HG02943 (cell line): ENCODE measurements around the gene LNPK.
"Not testable (repeated sequence)": the region's sequence is repeated elsewhere in the genome, so short reads cannot be mapped to it uniquely, and the experiment has no call there.

Experiments
- ATAC-seq: cut with Tn5 transposase; IDR thresholded peaks from one replicate; pipeline ENCODE4 v1.9.1; 2021; ENCODE audit warnings: mild to moderate bottlenecking, low read depth, moderate library complexity; ENCODE audit not compliant: unreplicated experiment

The LNPK gene

DNA sequence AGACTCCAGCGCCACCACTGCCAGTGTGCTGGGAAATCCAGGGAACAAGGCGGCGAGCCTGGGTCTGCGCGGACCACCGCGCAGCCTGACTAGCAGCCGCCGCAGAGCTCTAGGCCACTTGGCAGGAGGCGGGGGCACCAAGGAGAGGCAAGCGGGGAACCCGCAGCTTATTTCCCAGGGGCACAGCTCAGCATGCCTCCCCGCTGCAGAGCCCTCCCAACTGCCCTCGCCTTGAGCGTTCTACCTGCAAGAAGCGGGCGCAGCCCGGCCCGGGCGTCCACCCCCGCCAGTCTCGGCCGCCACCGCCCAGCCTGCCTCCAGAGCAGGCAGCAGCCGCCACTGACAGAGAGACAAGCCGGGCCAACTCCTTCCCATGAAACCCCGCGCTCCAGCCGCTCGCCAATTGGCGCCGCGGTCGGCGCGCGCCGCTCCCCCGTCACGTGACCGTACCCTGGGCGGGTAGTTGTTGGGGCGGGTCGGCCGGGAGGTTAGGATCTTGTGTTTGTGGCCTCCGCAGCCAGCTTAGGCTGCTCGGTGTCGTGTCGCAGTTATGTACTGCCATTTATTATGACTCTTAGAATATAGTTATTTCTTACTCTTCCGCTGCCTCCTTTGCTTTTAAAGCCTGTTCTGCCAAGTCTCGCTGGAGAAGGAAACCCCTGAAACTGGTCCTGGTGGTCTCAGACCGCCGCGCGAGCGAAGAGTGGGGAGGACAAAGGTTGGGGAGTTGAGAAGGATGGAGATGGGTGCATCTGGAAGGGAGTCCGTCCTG, at the start of gene LNPK:
LNPK (minus strand) TSS at position 352 of the 772 bp plus-strand sequence. CDS start 6,683 bp downstream, outside the sequence.
- ATAC-seq, result peak; percentile 91

DNA sequence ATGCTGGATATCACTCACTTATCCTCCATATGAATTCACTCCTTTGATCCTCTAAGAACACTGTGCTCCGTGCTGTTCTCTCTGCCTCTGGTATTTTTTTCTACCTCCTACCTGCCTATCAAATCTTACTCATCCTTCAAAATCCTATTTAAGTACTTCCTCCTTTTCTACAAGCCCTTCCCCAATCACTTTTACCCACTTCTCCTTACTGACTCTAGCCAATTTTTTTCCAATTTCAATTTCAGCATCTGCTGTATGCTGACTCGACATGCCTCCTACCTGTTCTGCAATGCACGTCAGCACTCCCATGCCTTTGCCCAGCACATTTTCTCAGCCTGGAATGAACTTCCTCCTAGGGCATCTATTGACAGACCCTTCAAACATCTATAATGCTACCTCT, 37.3 kb upstream of the LNPK start:
- ATAC-seq, result no peak

- no peak for ATAC-seq
Measured at GRCh38 chr2:176038694-176039093, 36.6 kb upstream of the LNPK start.

DNA sequence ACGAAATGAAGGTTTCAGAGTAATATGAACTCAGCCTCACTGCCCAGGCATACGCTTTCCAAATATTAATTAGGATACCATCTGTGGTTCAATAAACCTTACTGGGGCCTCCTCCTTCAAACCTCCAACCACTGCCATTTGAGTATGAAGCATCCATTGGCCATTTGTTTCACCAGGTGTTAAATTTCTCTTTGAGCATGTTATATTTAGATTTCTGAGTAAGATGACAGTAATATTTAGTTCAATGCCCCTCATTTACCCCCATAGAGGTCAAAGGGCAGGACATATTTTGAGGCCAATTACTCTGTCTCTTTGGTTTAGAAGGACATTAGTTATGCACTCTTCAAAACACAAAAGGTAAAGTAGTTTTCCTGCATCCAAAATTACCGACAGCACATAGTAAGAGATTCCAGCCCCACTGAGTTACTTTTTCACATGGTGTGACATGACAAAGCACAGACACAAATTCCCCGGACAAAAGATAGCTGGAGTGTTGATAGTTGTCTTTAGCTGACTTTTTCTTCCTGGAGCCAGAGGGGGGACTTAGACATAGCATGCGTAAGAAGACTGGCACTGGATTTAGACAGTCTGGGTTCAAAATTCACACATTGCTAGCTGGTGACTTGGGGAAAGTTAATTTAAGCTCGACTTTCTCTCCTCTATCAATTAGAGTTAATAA, 33.1 kb upstream of the LNPK start:
- ATAC-seq, result no peak

- no peak for ATAC-seq
Measured at GRCh38 chr2:176027806-176028205, 25.7 kb upstream of the LNPK start.

DNA sequence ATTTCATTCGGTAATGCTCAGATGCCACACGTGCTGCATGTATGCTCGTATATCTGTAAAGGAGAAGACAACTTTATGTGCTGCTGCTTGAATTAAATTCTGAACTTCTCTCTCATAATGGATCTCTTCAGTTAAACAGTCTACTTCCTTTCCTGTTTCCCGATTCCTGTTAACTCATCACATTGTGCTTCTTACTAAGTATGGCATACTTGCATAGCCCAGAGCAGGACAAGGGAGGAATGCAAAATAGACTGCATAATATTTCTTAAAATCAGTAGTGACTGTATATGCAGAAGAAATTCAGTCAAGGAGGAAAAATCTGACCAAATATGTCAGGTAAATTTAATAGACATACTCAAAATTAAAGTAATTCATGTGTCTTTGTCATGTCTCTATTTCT, 23.9 kb upstream of the LNPK start:
- no peak for ATAC-seq

- ATAC-seq, result no peak
Measured at GRCh38 chr2:176024083-176024482, 22.0 kb upstream of the LNPK start.

- no peak for ATAC-seq
Measured at GRCh38 chr2:176022048-176022447, 20.0 kb upstream of the LNPK start.

DNA sequence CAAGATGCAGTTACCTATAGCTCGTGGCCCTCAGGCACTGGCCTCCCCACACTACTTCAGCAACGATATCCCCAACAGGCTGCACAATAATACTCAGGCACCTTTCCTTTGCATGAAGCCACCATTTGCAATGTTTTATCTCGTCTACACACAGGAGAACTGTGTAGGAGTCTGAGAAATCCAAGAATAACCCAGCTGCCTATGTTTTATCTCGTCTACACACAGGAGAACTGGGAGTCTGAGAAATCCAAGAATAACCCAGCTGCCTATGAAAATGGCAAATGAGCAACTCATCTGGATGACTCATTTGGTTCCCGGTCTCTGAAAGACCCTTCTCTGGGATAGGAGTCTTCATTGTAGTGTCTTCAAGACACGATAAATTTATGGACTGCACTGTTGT, 18.3 kb upstream of the LNPK start:
- no peak for ATAC-seq

DNA sequence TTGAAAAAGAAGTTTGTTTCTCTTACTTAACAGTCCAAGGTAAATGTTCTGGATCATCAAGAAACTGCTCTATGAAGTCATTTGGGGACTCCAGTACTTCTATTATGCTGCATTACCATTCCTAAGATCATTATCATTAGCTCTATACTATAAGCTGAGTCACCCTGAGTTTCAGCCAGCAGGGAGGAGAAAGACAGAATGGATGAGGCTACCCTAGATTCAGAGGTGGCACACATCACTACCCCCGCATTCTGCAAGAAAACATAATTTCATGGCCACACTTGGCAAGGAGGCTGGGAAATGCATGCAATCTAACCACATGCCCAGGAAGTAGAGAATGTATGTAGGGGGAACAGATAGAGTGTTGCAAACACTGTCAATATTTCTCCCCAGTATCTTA, 16.6 kb upstream of the LNPK start:
- no peak for ATAC-seq

DNA sequence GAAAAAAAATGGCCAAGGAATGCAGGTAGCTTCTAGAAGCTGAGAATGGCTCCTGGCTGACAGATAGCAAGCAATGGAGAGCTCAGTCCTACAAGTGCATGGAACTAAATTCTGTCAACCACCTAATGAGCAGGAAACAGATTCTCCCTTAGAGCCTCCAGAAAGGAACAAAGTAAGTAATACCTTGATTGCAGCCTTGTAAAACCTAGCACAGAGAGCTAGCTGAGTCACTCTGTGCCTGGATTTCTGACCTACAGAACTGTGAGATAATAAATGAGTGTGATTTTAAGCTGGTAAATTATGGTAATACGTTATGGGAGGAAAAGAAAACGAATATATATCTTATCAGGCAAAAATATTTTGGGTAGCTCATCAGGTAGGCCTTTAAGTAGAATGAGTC, 7.4 kb upstream of the LNPK start:
- ATAC-seq, result no peak

GRCh38 chr2:176004934-176005333, 2.9 kb upstream of the LNPK start:
- ATAC-seq, result no peak

GRCh38 chr2:176003958-176004357, 1.9 kb upstream of the LNPK start:
- no peak for ATAC-seq

DNA sequence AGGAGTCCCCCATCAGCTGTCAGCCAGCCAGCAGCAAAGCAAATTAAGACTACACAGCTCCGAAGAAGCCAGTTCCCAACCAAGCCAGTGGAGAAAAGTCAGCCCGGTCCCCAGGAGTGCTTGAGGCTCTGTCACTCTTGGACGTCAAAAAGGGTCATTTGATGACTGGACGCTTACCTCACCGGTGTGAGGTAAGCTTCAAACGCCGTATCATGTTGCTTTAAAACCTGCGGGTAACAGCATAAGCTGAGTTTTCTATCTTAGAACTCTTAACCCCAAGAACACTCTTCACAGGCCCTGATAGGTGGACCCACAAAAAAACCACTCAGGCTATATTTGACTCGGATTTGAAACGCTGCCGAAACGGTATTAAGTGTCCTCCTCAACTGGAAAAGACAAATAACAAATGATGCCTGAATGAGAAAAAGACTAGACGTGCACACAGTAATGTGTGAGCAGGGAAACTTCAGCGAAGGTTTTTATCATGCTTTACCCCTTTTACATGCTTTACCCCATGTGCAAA, 682 bp upstream of the LNPK start:
- ATAC-seq, result peak; percentile 6

GRCh38 chr2:176001281-176001915, 669 bp downstream of the LNPK start:
- ATAC-seq, result peak; percentile 48

DNA sequence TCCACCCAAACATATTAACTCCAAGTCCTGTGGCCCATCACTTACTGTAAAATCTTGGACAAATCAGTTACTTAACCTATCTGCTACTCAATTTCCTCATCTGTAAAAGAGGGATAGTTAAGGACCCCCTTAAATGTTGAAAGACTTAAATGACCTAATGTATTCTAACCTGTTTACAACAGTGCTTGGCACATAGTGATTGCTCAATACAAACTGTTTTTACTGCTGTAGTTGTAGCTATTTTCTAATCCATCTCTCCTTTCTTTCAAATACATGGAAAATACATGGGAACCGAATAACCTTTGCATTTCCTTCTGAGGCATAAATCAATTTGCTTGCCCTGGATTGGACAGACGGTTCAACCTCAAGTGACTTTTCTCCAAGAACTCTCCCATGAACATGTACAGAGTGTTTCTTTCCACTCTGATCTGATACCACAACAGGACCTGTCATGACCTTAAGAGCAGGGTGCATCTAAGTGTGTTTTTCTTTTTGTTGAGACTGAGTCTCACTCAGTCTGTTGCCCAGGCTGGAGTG, 2.7 kb downstream of the LNPK start:
- no peak for ATAC-seq

DNA sequence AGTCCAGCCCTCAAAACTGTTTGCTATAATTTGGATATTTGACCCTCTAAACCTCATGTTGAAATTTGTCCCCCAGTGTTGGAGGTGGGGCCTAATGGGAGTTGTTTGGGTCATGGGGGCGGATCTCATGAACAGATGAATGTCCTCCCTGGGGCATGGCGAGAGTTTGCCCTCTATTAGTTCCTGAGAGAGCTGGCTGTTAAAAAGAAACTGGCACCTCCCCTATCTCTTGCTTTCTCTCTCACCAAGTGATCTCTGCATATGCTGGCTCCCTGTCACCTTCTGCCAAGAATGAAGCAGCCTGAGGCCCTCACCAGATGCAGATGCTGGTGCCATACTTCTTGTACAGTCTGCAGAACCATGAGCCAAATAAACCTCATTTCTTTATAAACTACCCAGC, 12.0 kb downstream of the LNPK start:
- ATAC-seq, result no peak

DNA sequence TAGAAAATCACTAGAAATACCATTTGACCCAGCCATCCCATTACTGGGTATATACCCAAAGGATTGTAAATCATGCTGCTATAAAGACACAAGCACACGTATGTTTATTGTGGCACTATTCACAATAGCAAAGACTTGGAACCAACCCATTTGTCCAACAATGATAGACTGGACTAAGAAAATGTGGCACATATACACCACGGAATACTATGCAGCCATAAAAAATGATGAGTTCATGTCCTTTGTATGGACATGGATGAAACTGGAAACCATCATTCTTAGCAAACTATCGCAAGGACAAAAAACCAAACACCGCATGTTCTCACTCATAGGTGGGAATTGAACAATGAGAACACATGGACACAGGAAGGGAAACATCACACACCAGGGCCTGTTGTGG, 14.9 kb downstream of the LNPK start:
- not testable (repeated sequence) for ATAC-seq

DNA sequence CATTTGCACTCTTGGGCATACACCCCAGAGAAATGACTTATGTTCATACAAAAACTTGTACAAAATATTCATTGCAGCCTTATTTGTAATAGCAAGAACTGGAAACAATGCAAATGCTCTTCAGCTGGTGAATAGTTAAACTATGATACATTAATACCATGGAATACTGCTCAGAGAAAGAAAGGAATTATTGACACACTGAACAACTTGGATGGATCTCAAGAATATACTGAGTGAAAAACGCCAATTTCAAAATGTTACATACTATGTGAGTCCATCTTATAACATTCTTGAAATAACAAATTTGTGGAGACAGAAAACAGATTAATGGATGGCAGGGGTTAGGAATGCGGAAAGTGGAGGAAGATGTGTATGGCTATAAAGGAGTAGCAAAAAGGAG, 17.2 kb downstream of the LNPK start:
- no peak for ATAC-seq

DNA sequence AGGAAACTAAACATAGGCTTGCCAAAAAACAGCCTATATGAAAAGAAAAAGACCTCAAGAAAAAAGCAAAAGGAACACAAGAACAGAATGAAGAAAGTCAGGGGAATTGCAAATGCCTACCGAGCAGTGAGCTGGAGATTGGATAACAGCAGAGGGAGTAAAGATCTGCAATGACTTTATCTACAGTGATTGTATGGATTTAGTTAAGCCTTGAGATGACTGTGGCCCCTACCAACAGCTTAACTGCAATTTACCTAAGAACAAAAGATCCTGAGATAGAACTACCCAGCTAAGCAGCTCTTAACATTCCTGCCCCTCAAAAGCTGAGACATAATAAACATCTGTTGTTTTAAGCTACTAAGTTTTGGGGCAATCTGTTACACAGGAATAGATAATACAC, 20.5 kb downstream of the LNPK start:
- no peak for ATAC-seq
